ENCODE results near the gene G6PC2. TPM values are rescaled to one million over a fixed set of nuclear protein-coding genes. Genes with fewer than 3 reads are reported as not detected.

The G6PC2 gene
- total RNA-seq, 1 experiment from 2014 or later = not detected

DNA sequence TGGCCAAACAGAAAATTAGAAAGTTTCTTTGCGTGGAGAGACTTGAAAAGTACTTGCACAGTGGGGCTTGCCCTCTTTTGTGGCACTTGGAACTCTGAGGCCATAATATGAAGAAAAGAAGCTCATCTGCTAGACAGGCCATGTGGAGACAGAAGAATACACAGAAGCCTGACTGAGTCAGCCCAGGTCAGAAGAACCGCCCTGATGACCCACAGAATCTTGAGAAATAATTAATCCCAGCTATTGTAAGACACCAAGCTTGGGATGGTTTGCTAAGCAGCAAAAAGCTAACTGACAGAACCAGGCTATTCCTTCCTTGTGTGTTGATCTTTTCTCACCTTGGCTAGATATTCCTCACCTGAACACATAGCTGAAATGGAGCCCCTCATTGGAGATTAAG lies 33.7 kb downstream of the G6PC2 start:
- TF ChIP-seq, protein P1, sequence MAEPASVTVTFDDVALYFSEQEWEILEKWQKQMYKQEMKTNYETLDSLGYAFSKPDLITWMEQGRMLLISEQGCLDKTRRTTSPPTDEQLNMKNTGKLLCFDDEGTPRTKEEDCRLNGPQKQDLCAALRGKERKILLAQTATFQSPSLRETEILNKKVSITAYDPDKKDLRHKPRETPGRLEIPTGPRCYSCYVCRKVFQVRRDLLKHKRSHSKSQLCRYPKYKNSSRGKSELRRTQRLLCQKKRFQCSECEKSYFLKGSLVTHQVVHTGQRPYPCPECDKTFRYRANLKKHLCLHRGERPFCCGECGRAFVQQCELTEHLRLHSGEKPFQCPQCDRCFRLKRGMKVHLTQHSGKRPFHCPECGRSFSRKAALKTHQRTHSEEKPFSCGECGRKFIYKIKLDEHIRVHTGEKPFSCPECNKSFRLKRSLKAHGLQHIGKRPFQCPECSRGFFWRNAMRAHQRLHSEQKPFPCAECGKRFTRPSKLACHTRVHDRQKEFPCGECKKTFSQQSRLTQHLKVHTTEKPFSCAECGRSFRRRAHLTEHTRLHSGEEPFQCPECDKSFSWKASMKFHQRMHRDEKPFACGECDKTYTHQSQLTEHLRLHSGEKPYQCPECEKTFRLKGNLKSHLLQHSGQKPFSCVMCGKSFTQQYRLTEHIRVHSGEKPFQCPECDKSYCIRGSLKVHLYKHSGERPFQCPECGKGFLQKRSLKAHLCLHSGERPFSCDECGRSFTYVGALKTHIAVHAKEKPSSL (CRISPR knock-in tag; conservative IDR thresholded peaks at IDR 0.05) = no peak
- TF ChIP-seq, protein P2, sequence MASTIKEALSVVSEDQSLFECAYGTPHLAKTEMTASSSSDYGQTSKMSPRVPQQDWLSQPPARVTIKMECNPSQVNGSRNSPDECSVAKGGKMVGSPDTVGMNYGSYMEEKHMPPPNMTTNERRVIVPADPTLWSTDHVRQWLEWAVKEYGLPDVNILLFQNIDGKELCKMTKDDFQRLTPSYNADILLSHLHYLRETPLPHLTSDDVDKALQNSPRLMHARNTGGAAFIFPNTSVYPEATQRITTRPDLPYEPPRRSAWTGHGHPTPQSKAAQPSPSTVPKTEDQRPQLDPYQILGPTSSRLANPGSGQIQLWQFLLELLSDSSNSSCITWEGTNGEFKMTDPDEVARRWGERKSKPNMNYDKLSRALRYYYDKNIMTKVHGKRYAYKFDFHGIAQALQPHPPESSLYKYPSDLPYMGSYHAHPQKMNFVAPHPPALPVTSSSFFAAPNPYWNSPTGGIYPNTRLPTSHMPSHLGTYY (CRISPR knock-in tag; IDR thresholded peaks at IDR 0.05) = no peak
- no peak for TF ChIP-seq TP53 (CRISPR knock-in tag; IDR thresholded peaks at IDR 0.05)
- TF ChIP-seq, protein P3, sequence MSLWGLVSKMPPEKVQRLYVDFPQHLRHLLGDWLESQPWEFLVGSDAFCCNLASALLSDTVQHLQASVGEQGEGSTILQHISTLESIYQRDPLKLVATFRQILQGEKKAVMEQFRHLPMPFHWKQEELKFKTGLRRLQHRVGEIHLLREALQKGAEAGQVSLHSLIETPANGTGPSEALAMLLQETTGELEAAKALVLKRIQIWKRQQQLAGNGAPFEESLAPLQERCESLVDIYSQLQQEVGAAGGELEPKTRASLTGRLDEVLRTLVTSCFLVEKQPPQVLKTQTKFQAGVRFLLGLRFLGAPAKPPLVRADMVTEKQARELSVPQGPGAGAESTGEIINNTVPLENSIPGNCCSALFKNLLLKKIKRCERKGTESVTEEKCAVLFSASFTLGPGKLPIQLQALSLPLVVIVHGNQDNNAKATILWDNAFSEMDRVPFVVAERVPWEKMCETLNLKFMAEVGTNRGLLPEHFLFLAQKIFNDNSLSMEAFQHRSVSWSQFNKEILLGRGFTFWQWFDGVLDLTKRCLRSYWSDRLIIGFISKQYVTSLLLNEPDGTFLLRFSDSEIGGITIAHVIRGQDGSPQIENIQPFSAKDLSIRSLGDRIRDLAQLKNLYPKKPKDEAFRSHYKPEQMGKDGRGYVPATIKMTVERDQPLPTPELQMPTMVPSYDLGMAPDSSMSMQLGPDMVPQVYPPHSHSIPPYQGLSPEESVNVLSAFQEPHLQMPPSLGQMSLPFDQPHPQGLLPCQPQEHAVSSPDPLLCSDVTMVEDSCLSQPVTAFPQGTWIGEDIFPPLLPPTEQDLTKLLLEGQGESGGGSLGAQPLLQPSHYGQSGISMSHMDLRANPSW (CRISPR knock-in tag; conservative IDR thresholded peaks at IDR 0.05; ENCODE audit: low read depth) = no peak
- no peak for TF ChIP-seq KAT7 (CRISPR knock-in tag; IDR thresholded peaks at IDR 0.05; ENCODE audit: borderline replicate concordance)
- TF ChIP-seq SMAD3 (CRISPR knock-in tag; IDR thresholded peaks at IDR 0.05; ENCODE audit: borderline replicate concordance) = no peak
- no peak for TF ChIP-seq FOXK1 (CRISPR knock-in tag; IDR thresholded peaks at IDR 0.05)
- TF ChIP-seq PRRX2 (CRISPR knock-in tag; IDR thresholded peaks at IDR 0.05) = no peak
- TF ChIP-seq RORB (CRISPR knock-in tag; IDR thresholded peaks at IDR 0.05) = no peak
- TF ChIP-seq CREB1 (CRISPR knock-in tag; IDR thresholded peaks at IDR 0.05) = no peak
- ATAC-seq = no peak
- Mint-ChIP-seq H3K27ac (no peak overlapping the region), H3K27me3 (ENCODE audit: low read depth) (no peaks in the 10 kb centered on the region; the same call in 1 of the 2 replicates), H3K4me1 (peaks cover 9% of the 10 kb centered on the region), H3K9me3 (peaks cover 5% of the 10 kb centered on the region), H3K36me3 (no peaks in the 10 kb centered on the region), H3K4me3 (no peak overlapping the region)
- no peak for DNase-seq (ENCODE audit: low spot score)
- CTCF ChIA-PET = interaction anchor here (1.7 kb wide), 1 partner anchor 9 kb away, joined by 4 read pairs; no protein-coding TSS in a partner anchor
- POLR2A ChIA-PET = no interaction called here

DNA sequence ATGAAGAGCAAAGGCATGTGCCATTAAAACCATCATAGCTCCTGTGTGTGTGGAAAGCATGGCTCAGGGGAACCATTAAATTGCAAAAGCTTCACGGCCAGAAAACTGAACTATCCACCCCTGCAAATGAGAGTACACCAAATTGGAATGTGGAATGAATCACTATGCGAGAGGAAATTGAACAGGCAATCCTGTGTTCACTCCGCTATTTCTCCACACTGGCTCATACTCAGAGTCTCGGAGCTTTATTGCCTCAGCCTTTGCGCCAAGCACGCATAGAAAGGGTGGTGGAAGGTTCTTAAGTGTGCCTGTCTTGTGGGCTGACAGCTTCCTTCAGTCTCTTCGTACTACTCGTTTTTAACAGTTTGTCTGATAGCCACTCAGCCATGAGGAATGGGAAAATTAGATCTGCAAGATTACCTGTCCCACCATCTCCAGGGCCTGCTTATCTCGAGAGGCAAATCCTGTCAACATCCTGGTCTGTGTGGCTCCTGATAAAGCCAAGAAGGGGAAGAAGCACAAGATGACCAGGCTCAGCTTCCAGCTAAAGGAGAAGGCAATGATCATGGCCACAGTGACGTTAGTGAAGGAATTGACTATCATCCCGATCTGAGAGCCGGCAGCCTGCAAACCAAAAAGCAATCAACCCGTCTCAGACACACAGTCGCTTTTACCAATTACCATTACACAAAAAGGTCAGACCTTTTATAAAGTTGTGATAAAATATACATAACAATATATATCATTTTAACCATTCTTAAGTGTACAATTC lies 34.9 kb downstream of the G6PC2 start:
- H3K27me3 Mint-ChIP-seq (ENCODE audit: low read depth) = no peaks in the 10 kb centered on the region; the same call in 1 of the 2 replicates
- H3K27ac Mint-ChIP-seq = no peak overlapping the region
- peaks cover 5% of the 10 kb centered on the region for H3K9me3 Mint-ChIP-seq
- H3K36me3 Mint-ChIP-seq = no peaks in the 10 kb centered on the region
- ATAC-seq = no peak
- H3K4me1 Mint-ChIP-seq = no peaks in the 10 kb centered on the region
- H3K4me3 Mint-ChIP-seq = no peak overlapping the region
- ChIA-PET CTCF (interaction anchor here (1.7 kb wide), 1 partner anchor 8 kb away, joined by 4 read pairs; no protein-coding TSS in a partner anchor), POLR2A (no interaction called here)
- DNase-seq (ENCODE audit: low spot score) = no peak
- TF ChIP-seq NFATC4 (CRISPR knock-in tag; IDR thresholded peaks at IDR 0.05) (no peak), ELF4 (CRISPR knock-in tag; IDR thresholded peaks at IDR 0.05; ENCODE audit: low read depth) (no peak), IRF2 (CRISPR knock-in tag; IDR thresholded peaks at IDR 0.05; ENCODE audit: borderline replicate concordance, low read depth) (no peak), ESRRA (CRISPR knock-in tag; IDR thresholded peaks at IDR 0.05; ENCODE audit: borderline replicate concordance) (no peak), CREB1 (CRISPR knock-in tag; IDR thresholded peaks at IDR 0.05) (no peak), OVOL2 (CRISPR knock-in tag; IDR thresholded peaks at IDR 0.05; ENCODE audit: borderline replicate concordance) (no peak)
- TF ChIP-seq, protein P4, sequence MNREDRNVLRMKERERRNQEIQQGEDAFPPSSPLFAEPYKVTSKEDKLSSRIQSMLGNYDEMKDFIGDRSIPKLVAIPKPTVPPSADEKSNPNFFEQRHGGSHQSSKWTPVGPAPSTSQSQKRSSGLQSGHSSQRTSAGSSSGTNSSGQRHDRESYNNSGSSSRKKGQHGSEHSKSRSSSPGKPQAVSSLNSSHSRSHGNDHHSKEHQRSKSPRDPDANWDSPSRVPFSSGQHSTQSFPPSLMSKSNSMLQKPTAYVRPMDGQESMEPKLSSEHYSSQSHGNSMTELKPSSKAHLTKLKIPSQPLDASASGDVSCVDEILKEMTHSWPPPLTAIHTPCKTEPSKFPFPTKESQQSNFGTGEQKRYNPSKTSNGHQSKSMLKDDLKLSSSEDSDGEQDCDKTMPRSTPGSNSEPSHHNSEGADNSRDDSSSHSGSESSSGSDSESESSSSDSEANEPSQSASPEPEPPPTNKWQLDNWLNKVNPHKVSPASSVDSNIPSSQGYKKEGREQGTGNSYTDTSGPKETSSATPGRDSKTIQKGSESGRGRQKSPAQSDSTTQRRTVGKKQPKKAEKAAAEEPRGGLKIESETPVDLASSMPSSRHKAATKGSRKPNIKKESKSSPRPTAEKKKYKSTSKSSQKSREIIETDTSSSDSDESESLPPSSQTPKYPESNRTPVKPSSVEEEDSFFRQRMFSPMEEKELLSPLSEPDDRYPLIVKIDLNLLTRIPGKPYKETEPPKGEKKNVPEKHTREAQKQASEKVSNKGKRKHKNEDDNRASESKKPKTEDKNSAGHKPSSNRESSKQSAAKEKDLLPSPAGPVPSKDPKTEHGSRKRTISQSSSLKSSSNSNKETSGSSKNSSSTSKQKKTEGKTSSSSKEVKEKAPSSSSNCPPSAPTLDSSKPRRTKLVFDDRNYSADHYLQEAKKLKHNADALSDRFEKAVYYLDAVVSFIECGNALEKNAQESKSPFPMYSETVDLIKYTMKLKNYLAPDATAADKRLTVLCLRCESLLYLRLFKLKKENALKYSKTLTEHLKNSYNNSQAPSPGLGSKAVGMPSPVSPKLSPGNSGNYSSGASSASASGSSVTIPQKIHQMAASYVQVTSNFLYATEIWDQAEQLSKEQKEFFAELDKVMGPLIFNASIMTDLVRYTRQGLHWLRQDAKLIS (CRISPR knock-in tag; IDR thresholded peaks at IDR 0.05; ENCODE audit: borderline replicate concordance) = no peak
- TF ChIP-seq, protein P5, sequence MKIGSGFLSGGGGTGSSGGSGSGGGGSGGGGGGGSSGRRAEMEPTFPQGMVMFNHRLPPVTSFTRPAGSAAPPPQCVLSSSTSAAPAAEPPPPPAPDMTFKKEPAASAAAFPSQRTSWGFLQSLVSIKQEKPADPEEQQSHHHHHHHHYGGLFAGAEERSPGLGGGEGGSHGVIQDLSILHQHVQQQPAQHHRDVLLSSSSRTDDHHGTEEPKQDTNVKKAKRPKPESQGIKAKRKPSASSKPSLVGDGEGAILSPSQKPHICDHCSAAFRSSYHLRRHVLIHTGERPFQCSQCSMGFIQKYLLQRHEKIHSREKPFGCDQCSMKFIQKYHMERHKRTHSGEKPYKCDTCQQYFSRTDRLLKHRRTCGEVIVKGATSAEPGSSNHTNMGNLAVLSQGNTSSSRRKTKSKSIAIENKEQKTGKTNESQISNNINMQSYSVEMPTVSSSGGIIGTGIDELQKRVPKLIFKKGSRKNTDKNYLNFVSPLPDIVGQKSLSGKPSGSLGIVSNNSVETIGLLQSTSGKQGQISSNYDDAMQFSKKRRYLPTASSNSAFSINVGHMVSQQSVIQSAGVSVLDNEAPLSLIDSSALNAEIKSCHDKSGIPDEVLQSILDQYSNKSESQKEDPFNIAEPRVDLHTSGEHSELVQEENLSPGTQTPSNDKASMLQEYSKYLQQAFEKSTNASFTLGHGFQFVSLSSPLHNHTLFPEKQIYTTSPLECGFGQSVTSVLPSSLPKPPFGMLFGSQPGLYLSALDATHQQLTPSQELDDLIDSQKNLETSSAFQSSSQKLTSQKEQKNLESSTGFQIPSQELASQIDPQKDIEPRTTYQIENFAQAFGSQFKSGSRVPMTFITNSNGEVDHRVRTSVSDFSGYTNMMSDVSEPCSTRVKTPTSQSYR (CRISPR knock-in tag; IDR thresholded peaks at IDR 0.05) = no peak
- TF ChIP-seq, protein P6, sequence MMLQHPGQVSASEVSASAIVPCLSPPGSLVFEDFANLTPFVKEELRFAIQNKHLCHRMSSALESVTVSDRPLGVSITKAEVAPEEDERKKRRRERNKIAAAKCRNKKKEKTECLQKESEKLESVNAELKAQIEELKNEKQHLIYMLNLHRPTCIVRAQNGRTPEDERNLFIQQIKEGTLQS (CRISPR knock-in tag; conservative IDR thresholded peaks at IDR 0.05) = no peak
- TF ChIP-seq, protein P2 (CRISPR knock-in tag; IDR thresholded peaks at IDR 0.05) = no peak
